ENCODE results near the gene ABCA4. TPM values are rescaled to one million over a fixed set of nuclear protein-coding genes. Genes with fewer than 3 reads are reported as not detected.

ABCA4 gene
- total and polyA plus RNA-seq, 2 of the 8 experiments (the other 6 are each of a cell fraction or from before 2014, with no cell fraction given), result 0.06 TPM; not detected in 1

GRCh38 chr1:93995837-93996536 is 125.0 kb downstream of the ABCA4 start:
- Histone ChIP-seq H3K79me1 (ENCODE audit: low read depth, low read length) (no peaks in the 10 kb centered on the region), H4K8ac (ENCODE audit: extremely low read depth, insufficient read depth, low read length) (no peak overlapping the region), H3K14ac (ENCODE audit: insufficient read length) (no peak overlapping the region), H3K4me3 (ENCODE audit: extremely low read depth in 1 of 4, insufficient read depth in 2 of 4, low read depth in 3 of 4, low read length in 4 of 4) (no peak overlapping the region), H2BK120ac (replicated peaks; ENCODE audit: low read depth, low read length) (no peak overlapping the region), H3K18ac (ENCODE audit: extremely low read depth, low read length) (no peak overlapping the region), H4K20me1 (replicated peaks in 1 of 2; ENCODE audit: control insufficient read depth in 1 of 2, insufficient read depth in 2 of 2, low read length in 2 of 2) (no peaks in the 10 kb centered on the region), H3K27me3 (replicated peaks in 1 of 4; ENCODE audit: control insufficient read depth in 3 of 4, extremely low read depth in 1 of 4, insufficient read depth in 3 of 4, low read length in 3 of 4) (no peaks in the 10 kb centered on the region), H3K4me2 (ENCODE audit: insufficient read depth in 1 of 2, low read depth in 2 of 2, low read length in 2 of 2) (no peak overlapping the region), H2BK5ac (ENCODE audit: low read depth, low read length) (no peak overlapping the region), H4K91ac (replicated peaks; ENCODE audit: insufficient read length, low read length) (no peak overlapping the region), H2AK5ac (ENCODE audit: low read depth, low read length) (no peak overlapping the region), H3K9me3 (ENCODE audit: insufficient read depth in 2 of 2, low read depth in 1 of 2, low read length in 1 of 2) (no peaks in the 10 kb centered on the region), H3K56ac (replicated peaks; ENCODE audit: insufficient read length, low read depth, low read length) (no peak overlapping the region), H3K4ac (replicated peaks; ENCODE audit: insufficient read length, low read depth, low read length) (no peak overlapping the region), H2BK12ac (ENCODE audit: low read depth, low read length) (no peak overlapping the region), H2BK15ac (ENCODE audit: low read length) (no peak overlapping the region), H2BK20ac (ENCODE audit: low read length) (no peak overlapping the region), H3K23ac (ENCODE audit: insufficient read length) (no peak overlapping the region), H3K23me2 (ENCODE audit: low read depth, low read length) (no peaks in the 10 kb centered on the region), H4K5ac (ENCODE audit: insufficient read length, low read depth, low read length) (no peak overlapping the region), H2AFZ (ENCODE audit: low read length) (no peak overlapping the region), H3K9ac (replicated peaks in 1 of 4; ENCODE audit: extremely low read depth in 1 of 4, low read depth in 3 of 4, low read length in 3 of 4) (no peak overlapping the region), H3K4me1 (replicated peaks in 1 of 4; ENCODE audit: control insufficient read depth in 3 of 4, insufficient read depth in 4 of 4, low read length in 3 of 4) (no peaks in the 10 kb centered on the region), H3K79me2 (ENCODE audit: control insufficient read depth in 1 of 2, insufficient read depth in 2 of 2, low read length in 2 of 2) (no peaks in the 10 kb centered on the region), H3K27ac (ENCODE audit: low read depth, low read length) (no peak overlapping the region), H3K36me3 (ENCODE audit: control insufficient read depth in 2 of 4, insufficient read depth in 4 of 4, low read length in 3 of 4) (no peaks in the 10 kb centered on the region)
- DNase-seq (ENCODE audit: low read depth in 1 of 2, low spot score in 2 of 2) (no peak), FAIRE-seq (no peak)
- WGBS, 2 experiments (ENCODE audit: extremely low coverage in 1 of 2, insufficient coverage in 1 of 2, insufficient read length in 1 of 2, insufficient replicate concordance in 2 of 2, low coverage in 1 of 2, low lambda C conversion rate in 2 of 2, missing lambda C conversion rate in 1 of 2), result 86% methylated on average over 5 of the region's 5 CpGs; no CpG with 5 or more reads in 1 of the 2 experiments
- ChIA-PET POLR2A (ENCODE audit: partially characterized antibody) (no interaction called here), CTCF (ENCODE audit: partially characterized antibody) (interaction anchor here (1.6 to 2.0 kb wide), 3 partner anchors 15 to 34 kb away, joined by 4 to 15 read pairs (median 5); no protein-coding TSS in a partner anchor)
- TF ChIP-seq SIRT6 (IDR thresholded peaks at IDR 0.05; ENCODE audit: low read length), result no peak
- TF ChIP-seq BACH1 (IDR thresholded peaks at IDR 0.05; ENCODE audit: low read length), result no peak
- TF ChIP-seq, protein P1, sequence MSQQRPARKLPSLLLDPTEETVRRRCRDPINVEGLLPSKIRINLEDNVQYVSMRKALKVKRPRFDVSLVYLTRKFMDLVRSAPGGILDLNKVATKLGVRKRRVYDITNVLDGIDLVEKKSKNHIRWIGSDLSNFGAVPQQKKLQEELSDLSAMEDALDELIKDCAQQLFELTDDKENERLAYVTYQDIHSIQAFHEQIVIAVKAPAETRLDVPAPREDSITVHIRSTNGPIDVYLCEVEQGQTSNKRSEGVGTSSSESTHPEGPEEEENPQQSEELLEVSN (IDR thresholded peaks at IDR 0.05), result no peak
- no peak for TF ChIP-seq CTCF (IDR thresholded peaks at IDR 0.05; ENCODE audit: control extremely low read depth in 1 of 3, insufficient read depth in 1 of 3, low read depth in 1 of 3, low read length in 3 of 3)
- TF ChIP-seq RFX5 (IDR thresholded peaks at IDR 0.05; ENCODE audit: borderline replicate concordance, low read depth, low read length), result no peak
- TF ChIP-seq TAF1 (IDR thresholded peaks at IDR 0.05; ENCODE audit: low read depth, low read length), result no peak
